GM19395 (cell line): ENCODE data around the gene PLEKHA6.

Experiments
- ATAC-seq: cut with Tn5 transposase; IDR thresholded peaks from one replicate; pipeline ENCODE4 v1.9.1; 2021; ENCODE audit warnings: mild to moderate bottlenecking, moderate library complexity; ENCODE audit not compliant: unreplicated experiment

PLEKHA6 gene

GRCh38 chr1:204356997-204357396 is 2.7 kb downstream of the PLEKHA6 start:
- ATAC-seq = no peak

GRCh38 chr1:204355913-204356312 is 3.8 kb downstream of the PLEKHA6 start:
- no peak for ATAC-seq

- ATAC-seq = no peak
These were observed 5.2 kb downstream of the PLEKHA6 start for GRCh38 chr1:204354579-204354978.

GRCh38 chr1:204353213-204353910 is 6.4 kb downstream of the PLEKHA6 start:
- ATAC-seq = no peak

- ATAC-seq = no peak
These were observed 8.7 kb downstream of the PLEKHA6 start for GRCh38 chr1:204350857-204351573.

GRCh38 chr1:204350312-204350711 is 9.4 kb downstream of the PLEKHA6 start:
- no peak for ATAC-seq

GRCh38 chr1:204349602-204350001 is 10.1 kb downstream of the PLEKHA6 start:
- no peak for ATAC-seq

GRCh38 chr1:204348722-204349121 is 11.0 kb downstream of the PLEKHA6 start:
- ATAC-seq = no peak

- no peak for ATAC-seq
These were observed 11.5 kb downstream of the PLEKHA6 start for GRCh38 chr1:204348242-204348641.

- ATAC-seq = no peak
These were observed 13.6 kb downstream of the PLEKHA6 start for GRCh38 chr1:204345941-204346645.

GRCh38 chr1:204345438-204345841 is 14.3 kb downstream of the PLEKHA6 start:
- no peak for ATAC-seq

- no peak for ATAC-seq
These were observed 14.9 kb downstream of the PLEKHA6 start for GRCh38 chr1:204344665-204345355.

GRCh38 chr1:204343802-204344201 is 15.9 kb downstream of the PLEKHA6 start:
- ATAC-seq = no peak

GRCh38 chr1:204343247-204343646 is 16.5 kb downstream of the PLEKHA6 start:
- ATAC-seq = no peak

- ATAC-seq = no peak
These were observed 17.4 kb downstream of the PLEKHA6 start for GRCh38 chr1:204342310-204342709.

- no peak for ATAC-seq
These were observed 18.3 kb downstream of the PLEKHA6 start for GRCh38 chr1:204341380-204341779.

GRCh38 chr1:204340081-204340889 is 19.4 kb downstream of the PLEKHA6 start:
- no peak for ATAC-seq

GRCh38 chr1:204339541-204339940 is 20.2 kb downstream of the PLEKHA6 start:
- no peak for ATAC-seq

- ATAC-seq = no peak
These were observed 20.7 kb downstream of the PLEKHA6 start for GRCh38 chr1:204338997-204339396.

GRCh38 chr1:204338360-204338759 is 21.4 kb downstream of the PLEKHA6 start:
- ATAC-seq = no peak
